Spinal cord (tissue), 4 donors: ENCODE results near the gene TRPM2. TPM values are rescaled to one million over a fixed set of nuclear protein-coding genes. Genes with fewer than 3 reads are reported as not detected.

Experiments used
- polyA plus RNA-seq, 2 donors: library from polyadenylated mRNA; unstranded; fragments of 120-200 nt; gene quantifications; one replicate each; pipeline ENCODE4 v1.2.1, GENCODE V29; 2013; ENCODE audit not compliant: insufficient read length in 2 of 2
- small RNA-seq: library from RNA; depleted of rRNA; stranded (forward); fragments of <200 nt; gene quantifications from one replicate; pipeline ENCODE3, GENCODE V24; 2014; ENCODE audit warnings: low replicate concordance
- total RNA-seq, 2 donors: library from RNA; depleted of rRNA in 1 of 2; stranded (reverse); fragments of 120-200 nt in 1 of 2; fragments of >200 nt in 1 of 2; gene quantifications; one replicate each; pipeline versions ENCODE4 v1.2.3 to v1.2.4, GENCODE V29; 2013 to 2014

Gene TRPM2
- total and polyA plus RNA-seq, 4 donors: 4.0 to 21.4 (median 14.5) TPM

Small RNAs within 50 kb of the gene (small RNA-seq; reads per million reads assigned to genes)
- not detected for gene RF00285

Other genes with a start within 250 kb of the TRPM2 start
- 10 to 100 TPM in 1 of 2 donors, 1 to 10 TPM in 1; 4.2 to 15.2 TPM for gene PWP2, start 246.2 kb upstream of the TRPM2 start, total RNA-seq
- gene PWP2, start 246.2 kb upstream of the TRPM2 start, polyA plus RNA-seq: 1 to 10 TPM; 5.0 to 5.7 TPM
- gene GATD3, start 219.9 kb upstream of the TRPM2 start, total RNA-seq: 10 to 100 TPM; 14.1 to 30.7 TPM
- 10 to 100 TPM; 31.2 to 46.4 TPM for gene GATD3, start 219.9 kb upstream of the TRPM2 start, polyA plus RNA-seq
- gene ICOSLG, start 112.7 kb upstream of the TRPM2 start, total RNA-seq: 1 to 10 TPM in 1 of 2 donors, under 1 TPM in 1; 0.59 to 1.5 TPM
- gene ICOSLG, start 112.7 kb upstream of the TRPM2 start, polyA plus RNA-seq: 1 to 10 TPM; 3.2 to 3.8 TPM
- gene DNMT3L, start 91.7 kb upstream of the TRPM2 start, total RNA-seq: not detected
- gene DNMT3L, start 91.7 kb upstream of the TRPM2 start, polyA plus RNA-seq: not detected
- under 1 TPM; 0.10 to 0.50 TPM for gene AIRE, start 67.7 kb upstream of the TRPM2 start, total RNA-seq
- 1 to 10 TPM in 1 of 2 donors, under 1 TPM in 1; 0.63 to 1.1 TPM for gene AIRE, start 67.7 kb upstream of the TRPM2 start, polyA plus RNA-seq
- gene PFKL, start 53.6 kb upstream of the TRPM2 start, total RNA-seq: 100 to 1,000 TPM; 107 to 152 TPM
- gene PFKL, start 53.6 kb upstream of the TRPM2 start, polyA plus RNA-seq: 100 to 1,000 TPM; 150 to 172 TPM
- gene CFAP410, start 14.2 kb upstream of the TRPM2 start, total RNA-seq: 10 to 100 TPM; 11.9 to 28.3 TPM
- 10 to 100 TPM; 45.0 to 46.4 TPM for gene CFAP410, start 14.2 kb upstream of the TRPM2 start, polyA plus RNA-seq
- 1 to 10 TPM; 1.4 to 2.4 TPM for gene LRRC3, start 101.9 kb downstream of the TRPM2 start, total RNA-seq
- gene LRRC3, start 101.9 kb downstream of the TRPM2 start, polyA plus RNA-seq: 1 to 10 TPM; 4.4 to 6.5 TPM
- not detected for gene KRTAP10-1, start 186.6 kb downstream of the TRPM2 start, total RNA-seq
- gene KRTAP10-1, start 186.6 kb downstream of the TRPM2 start, polyA plus RNA-seq: not detected
- not detected for gene KRTAP10-2, start 197.9 kb downstream of the TRPM2 start, total RNA-seq
- not detected for gene KRTAP10-2, start 197.9 kb downstream of the TRPM2 start, polyA plus RNA-seq
- gene KRTAP10-3, start 205.2 kb downstream of the TRPM2 start, total RNA-seq: not detected
- gene KRTAP10-3, start 205.2 kb downstream of the TRPM2 start, polyA plus RNA-seq: not detected
- not detected for gene KRTAP10-4, start 220.1 kb downstream of the TRPM2 start, total RNA-seq
- not detected for gene KRTAP10-4, start 220.1 kb downstream of the TRPM2 start, polyA plus RNA-seq
- not detected for gene KRTAP10-5, start 227.0 kb downstream of the TRPM2 start, total RNA-seq
- gene KRTAP10-5, start 227.0 kb downstream of the TRPM2 start, polyA plus RNA-seq: not detected
- not detected for gene KRTAP10-6, start 238.9 kb downstream of the TRPM2 start, total RNA-seq
- not detected for gene KRTAP10-6, start 238.9 kb downstream of the TRPM2 start, polyA plus RNA-seq
- gene KRTAP10-7, start 247.0 kb downstream of the TRPM2 start, total RNA-seq: not detected
- gene KRTAP10-7, start 247.0 kb downstream of the TRPM2 start, polyA plus RNA-seq: not detected